H1 (cell line): ENCODE measurements around the gene PGF. TPM values are rescaled to one million over a fixed set of nuclear protein-coding genes. Genes with fewer than 3 reads are reported as not detected.

Experiments
- CTCF ChIA-PET: fragments of 300-600 bp; sonication (Branson Sonifier 250); formaldehyde crosslinking; loops from one replicate; lab custom pipeline; 2021; ENCODE audit not compliant: partially characterized antibody; lab: Charles Lee
- POLR2A ChIA-PET: fragments of 300-600 bp; sonication (Branson Sonifier 250); formaldehyde crosslinking; loops from one replicate; lab custom pipeline; 2021; ENCODE audit warnings: inconsistent platforms; ENCODE audit not compliant: partially characterized antibody; lab: Charles Lee
- DNase-seq, 2 experiments: peaks; one replicate each; pipeline versions ENCODE4 v3.0.0 to v3.0.0-alpha.2; 2010 to 2022; ENCODE audit warnings: low spot score in 2 of 2, low read depth in 1 of 2, mixed read lengths in 1 of 2
- FAIRE-seq: peaks from 2 replicates; lab custom pipeline; 2011; peaks lifted over from hg19 to GRCh38; lab: Jason Lieb, UNC
- H2AFZ ChIP-seq: 2 replicates; pipeline ENCODE4 v1.8.1; 2012; ENCODE audit warnings: low read length, inconsistent platforms
- H2AK5ac ChIP-seq: 2 replicates; pipeline ENCODE4 v1.6.1; 2013; ENCODE audit warnings: low read depth, low read length
- H2BK120ac ChIP-seq: replicated peaks from 2 replicates; pipeline ENCODE3; 2013; ENCODE audit warnings: low read depth, low read length, inconsistent platforms
- H2BK12ac ChIP-seq: 2 replicates; pipeline ENCODE4 v1.6.1; 2013; ENCODE audit warnings: low read depth, low read length
- H2BK15ac ChIP-seq: 2 replicates; pipeline ENCODE4 v1.6.1; 2013; ENCODE audit warnings: low read length
- H2BK20ac ChIP-seq: 2 replicates; pipeline ENCODE4 v1.6.1; 2013; ENCODE audit warnings: low read length
- H2BK5ac ChIP-seq: 2 replicates; pipeline ENCODE4 v1.6.1; 2013; ENCODE audit warnings: low read depth, low read length
- H3K14ac ChIP-seq: 2 replicates; pipeline ENCODE4 v1.6.1; 2013; ENCODE audit warnings: inconsistent platforms; ENCODE audit not compliant: insufficient read length
- H3K18ac ChIP-seq: 2 replicates; pipeline ENCODE4 v1.6.1; 2013; ENCODE audit warnings: low read length; ENCODE audit errors: extremely low read depth
- H3K23ac ChIP-seq: 2 replicates; pipeline ENCODE4 v1.6.1; 2013; ENCODE audit warnings: inconsistent platforms; ENCODE audit not compliant: insufficient read length
- H3K23me2 ChIP-seq: 2 replicates; pipeline ENCODE4 v1.6.1; 2013; ENCODE audit warnings: low read depth, low read length
- H3K27ac ChIP-seq: 2 replicates; pipeline ENCODE4 v1.6.1; 2011; ENCODE audit warnings: low read depth, low read length, inconsistent platforms
- H3K27me3 ChIP-seq, 4 experiments: replicated peaks in 1 of 4; 1 replicate in 1 of 4; 2 replicates in 3 of 4; pipeline versions ENCODE4 v1.6.1 to v1.8.1; 2011 to 2013; ENCODE audit warnings: low read length in 3 of 4, mild to moderate bottlenecking in 3 of 4, inconsistent platforms in 2 of 4, mixed read lengths in 2 of 4, moderate library complexity in 1 of 4; ENCODE audit not compliant: control insufficient read depth in 3 of 4, insufficient read depth in 3 of 4; ENCODE audit errors: extremely low read depth in 1 of 4
- H3K36me3 ChIP-seq, 4 experiments: 2 replicates each; pipeline versions ENCODE4 v1.6.1 to v1.8.1; 2011 to 2013; ENCODE audit warnings: mild to moderate bottlenecking in 4 of 4, low read length in 3 of 4, moderate library complexity in 2 of 4, control low read depth in 1 of 4, inconsistent platforms in 1 of 4; ENCODE audit not compliant: insufficient read depth in 4 of 4, control insufficient read depth in 2 of 4
- H3K4ac ChIP-seq: replicated peaks from 2 replicates; pipeline ENCODE3; 2013; ENCODE audit warnings: low read length, low read depth, mixed read lengths, inconsistent platforms; ENCODE audit not compliant: insufficient read length
- H3K4me1 ChIP-seq, 4 experiments: replicated peaks in 1 of 4; 1 replicate in 1 of 4; 2 replicates in 3 of 4; pipeline versions ENCODE4 v1.6.1 to v1.8.1; 2011 to 2013; ENCODE audit warnings: low read length in 3 of 4, inconsistent platforms in 2 of 4, mixed read lengths in 1 of 4; ENCODE audit not compliant: insufficient read depth in 4 of 4, control insufficient read depth in 3 of 4
- H3K4me2 ChIP-seq, 2 experiments: 2 replicates each; pipeline versions ENCODE4 v1.6.1 to v1.8.1; 2011 to 2013; ENCODE audit warnings: low read depth in 2 of 2, low read length in 2 of 2, control low read depth in 1 of 2, inconsistent platforms in 1 of 2, mild to moderate bottlenecking in 1 of 2; ENCODE audit not compliant: insufficient read depth in 1 of 2
- H3K4me3 ChIP-seq, 4 experiments: fragments of 200-600, 300-600 bp in 1 of 4; sonication (generic), shearing (Covaris generic), sonication (Bioruptor Twin) in 1 of 4; 2 replicates each; pipeline versions ENCODE4 v1.5.1 to v1.8.1; 2011 to 2016; ENCODE audit warnings: low read length in 4 of 4, low read depth in 3 of 4, control low read depth in 2 of 4, inconsistent platforms in 2 of 4, mild to moderate bottlenecking in 2 of 4, mixed read lengths in 1 of 4, moderate library complexity in 1 of 4; ENCODE audit not compliant: insufficient read depth in 2 of 4; ENCODE audit errors: extremely low read depth in 1 of 4
- H3K56ac ChIP-seq: replicated peaks from 2 replicates; pipeline ENCODE3; 2013; ENCODE audit warnings: low read depth, mild to moderate bottlenecking, mixed read lengths, low read length, inconsistent platforms; ENCODE audit not compliant: insufficient read length
- H3K79me1 ChIP-seq: 2 replicates; pipeline ENCODE4 v1.6.1; 2013; ENCODE audit warnings: low read depth, low read length, control low read depth
- H3K79me2 ChIP-seq, 2 experiments: 2 replicates each; pipeline versions ENCODE4 v1.6.1 to v1.8.1; 2012 to 2013; ENCODE audit warnings: low read length in 2 of 2, mild to moderate bottlenecking in 2 of 2, inconsistent platforms in 1 of 2; ENCODE audit not compliant: insufficient read depth in 2 of 2, control insufficient read depth in 1 of 2
- H3K9ac ChIP-seq, 4 experiments: replicated peaks in 1 of 4; 1 replicate in 1 of 4; 2 replicates in 3 of 4; pipeline versions ENCODE4 v1.6.1 to v1.8.1; 2011 to 2013; ENCODE audit warnings: low read depth in 3 of 4, low read length in 3 of 4, control low read depth in 2 of 4, mild to moderate bottlenecking in 2 of 4, moderate library complexity in 2 of 4, inconsistent platforms in 1 of 4; ENCODE audit errors: extremely low read depth in 1 of 4
- H3K9me3 ChIP-seq, 2 experiments: 2 replicates each; pipeline versions ENCODE4 v1.6.1 to v1.8.1; 2012 to 2013; ENCODE audit warnings: mild to moderate bottlenecking in 2 of 2, moderate library complexity in 2 of 2, control low read depth in 1 of 2, inconsistent platforms in 1 of 2, low read depth in 1 of 2, low read length in 1 of 2, mixed read lengths in 1 of 2; ENCODE audit not compliant: insufficient read depth in 2 of 2
- H4K20me1 ChIP-seq, 2 experiments: replicated peaks in 1 of 2; 2 replicates each; pipeline versions ENCODE3 to v1.8.1; 2011 to 2013; ENCODE audit warnings: inconsistent platforms in 2 of 2, low read length in 2 of 2, mild to moderate bottlenecking in 1 of 2; ENCODE audit not compliant: insufficient read depth in 2 of 2, control insufficient read depth in 1 of 2
- H4K5ac ChIP-seq: 2 replicates; pipeline ENCODE4 v1.6.1; 2013; ENCODE audit warnings: low read length, low read depth, mixed read lengths, inconsistent platforms; ENCODE audit not compliant: insufficient read length
- H4K8ac ChIP-seq: 2 replicates; pipeline ENCODE4 v1.8.0; 2013; ENCODE audit warnings: mild to moderate bottlenecking, moderate library complexity, low read length, inconsistent platforms; ENCODE audit not compliant: insufficient read depth; ENCODE audit errors: extremely low read depth
- H4K91ac ChIP-seq: replicated peaks from 2 replicates; pipeline ENCODE3; 2013; ENCODE audit warnings: low read length, mixed read lengths, inconsistent platforms; ENCODE audit not compliant: insufficient read length
- EZH2 ChIP-seq: fragments of 200-600 bp; sonication (generic); IDR thresholded peaks from 2 replicates; pipeline ENCODE4 v1.7.1; 2012; ENCODE audit warnings: low read depth, mild to moderate bottlenecking, moderate library complexity, low read length, inconsistent platforms; ENCODE audit not compliant: severe bottlenecking
- HDAC6 ChIP-seq: IDR thresholded peaks from one replicate; pipeline ENCODE4 v1.7.1; 2012; ENCODE audit warnings: low read depth, mild to moderate bottlenecking, inconsistent platforms, low read length, moderate library complexity
- WGBS, 2 experiments: shearing (Covaris generic) in 1 of 2; methylation state at CpG; one replicate each; pipeline versions ENCODE4 v1.1.6 to v1.1.7; 2013 to 2015; ENCODE audit warnings: low lambda C conversion rate in 2 of 2, mixed read lengths in 2 of 2, inconsistent platforms in 1 of 2, low coverage in 1 of 2, missing lambda C conversion rate in 1 of 2; ENCODE audit not compliant: insufficient replicate concordance in 2 of 2, insufficient coverage in 1 of 2, insufficient read length in 1 of 2; ENCODE audit errors: extremely low coverage in 1 of 2, missing lambda C conversion rate in 1 of 2; 5-methylcytosine and 5-hydroxymethylcytosine counted together
- polyA plus RNA-seq, 7 experiments: library from polyadenylated mRNA; depleted of rRNA in 3 of 7; stranded (reverse) in 5 of 7; unstranded in 2 of 7; fragments of >200 nt in 5 of 7; fragments of 200-250 nt in 2 of 7; gene quantifications; 1 replicate in 5 of 7; 2 replicates in 1 of 7; 4 replicates in 1 of 7; pipeline versions ENCODE4 v1.2.1 to v1.2.3, GENCODE V29; 2011 to 2013; ENCODE audit warnings: missing spikeins in 2 of 7, mixed read lengths in 2 of 7
- total RNA-seq: library from RNA; stranded (reverse); fragmentation: NEBNext Ultra II Directional; extraction: Animal tissue kit (Norgen Biotek cat#: 25700); gene quantifications from 2 replicates; pipeline ENCODE4 v1.2.1, GENCODE V29; 2021

The PGF gene
- total and polyA plus RNA-seq, 2 of the 8 experiments (the other 6 are each of a cell fraction or from before 2014, with no cell fraction given): 2.1 to 4.1 TPM

DNA sequence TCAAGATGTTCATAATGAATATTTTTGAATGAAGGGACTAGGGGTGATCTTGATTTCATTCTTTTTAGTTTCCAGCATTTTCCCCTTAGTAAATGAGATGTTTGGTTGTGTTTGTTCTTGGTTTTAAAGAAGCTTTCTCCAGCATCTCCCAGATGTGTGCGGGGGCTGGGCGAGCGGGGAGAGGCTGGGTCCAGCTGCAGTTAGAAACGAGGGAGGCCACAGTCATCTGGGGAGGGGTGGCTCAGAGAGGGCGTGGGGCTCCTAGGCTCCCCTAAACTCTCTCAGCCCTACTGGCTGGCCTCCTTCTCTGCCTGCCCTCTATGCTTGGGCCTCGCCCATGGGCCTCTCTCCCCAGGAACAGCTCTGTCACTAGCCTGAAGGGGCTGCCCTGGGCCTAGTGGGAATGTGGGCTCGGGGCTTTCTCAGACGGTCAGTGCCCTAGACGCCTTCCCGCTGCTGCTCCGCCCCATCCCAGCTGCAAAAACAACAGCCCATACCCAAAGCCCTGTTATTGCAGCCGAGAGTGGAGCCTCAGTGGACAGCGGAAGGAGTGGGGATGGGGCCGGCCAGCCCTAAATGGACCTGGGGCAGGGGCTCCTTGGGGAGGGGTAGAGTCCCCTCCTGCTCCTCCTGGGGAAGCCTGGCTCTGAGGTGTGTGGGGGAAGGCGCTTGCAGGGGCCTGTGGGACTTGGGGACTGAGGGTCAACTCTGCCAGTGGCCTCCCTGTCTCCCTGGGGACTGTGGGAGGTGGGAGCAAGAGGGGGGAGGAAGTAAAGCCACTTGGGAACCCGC lies 29.0 kb upstream of the PGF start:
- Histone ChIP-seq H3K79me2 (no peaks in the 10 kb centered on the region), H2BK20ac (no peak overlapping the region), H4K91ac (peak overlapping the region; percentile 19), H4K5ac (no peak overlapping the region), H3K14ac (no peak overlapping the region), H3K23ac (no peak overlapping the region), H4K20me1 (no peaks in the 10 kb centered on the region), H3K4ac (no peak overlapping the region), H3K4me2 (no peak overlapping the region), H3K9ac (no peak overlapping the region), H4K8ac (0 out of 2 replicates have a peak overlapping the region, but pooled peaks have one; percentile 87), H2AK5ac (no peak overlapping the region), H3K4me1 (peaks cover 2 to 24% (median 20%) of the 10 kb centered on the region in 4 experiments), H2BK120ac (no peak overlapping the region), H2AFZ (0 out of 2 replicates have a peak overlapping the region, but pooled peaks have one; percentile 11), H2BK5ac (no peak overlapping the region), H3K36me3 (no peaks in the 10 kb centered on the region), H3K4me3 (no peak overlapping the region), H3K27me3 (peaks cover 0 to 2% (median 0%) of the 10 kb centered on the region in 4 experiments; a peak in 1 of 7 replicates), H3K23me2 (no peaks in the 10 kb centered on the region), H2BK12ac (no peak overlapping the region), H3K79me1 (no peaks in the 10 kb centered on the region), H3K9me3 (no peaks in the 10 kb centered on the region), H3K56ac (no peak overlapping the region), H3K18ac (no peak overlapping the region), H2BK15ac (no peak overlapping the region), H3K27ac (no peak overlapping the region)
- POLR2A ChIA-PET: no interaction called here
- CTCF ChIA-PET: interaction anchor here (0.6 to 2.1 kb wide), 13 partner anchors 8 to 311 kb away, joined by 3 to 9 read pairs (median 3); no protein-coding TSS in a partner anchor
- FAIRE-seq (no peak), DNase-seq (no peak)
- TF ChIP-seq HDAC6: no peak
- no peak for TF ChIP-seq EZH2
- WGBS, 2 experiments: 92% methylated on average over 14 of the region's 16 CpGs; no CpG with 5 or more reads in 1 of the 2 experiments
